GM12864 (cell line): ENCODE data around the gene SUCLA2.

Experiments used
- DNase-seq: peaks from one replicate; pipeline ENCODE4 v3.0.0-alpha.2; 2011; ENCODE audit warnings: low read depth
- H3K4me3 ChIP-seq: 2 replicates; pipeline ENCODE4 v1.5.1; 2011; ENCODE audit warnings: mild to moderate bottlenecking, low read depth, low read length, control low read depth
- TF ChIP-seq, protein P1 (sequence below): IDR thresholded peaks from 2 replicates; pipeline ENCODE4 v1.5.1; 2011; ENCODE audit warnings: low read depth, mild to moderate bottlenecking, moderate library complexity, low read length, control low read depth, inconsistent platforms; ENCODE audit errors: missing control alignments

The SUCLA2 gene

DNA sequence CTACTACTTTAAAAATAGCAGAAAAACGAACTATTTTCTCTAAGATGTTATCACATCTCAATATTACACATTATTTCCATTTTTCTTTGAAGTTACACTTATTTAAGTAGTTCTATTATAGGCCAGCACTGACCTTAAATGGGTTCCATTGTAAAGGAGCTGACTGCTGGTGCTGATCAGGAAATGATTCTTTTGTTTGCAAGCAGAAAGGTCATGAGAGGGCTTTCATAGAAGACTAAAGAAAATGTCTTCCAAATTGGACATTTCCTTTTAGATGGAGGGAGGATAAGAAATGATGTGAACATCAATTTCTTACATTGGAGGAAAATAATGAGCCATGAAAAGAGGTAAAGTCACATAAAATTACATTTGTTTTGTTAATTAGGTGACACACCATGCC is 96.2 kb downstream of the SUCLA2 start:
- no peak overlapping the region for H3K4me3 ChIP-seq
- no peak for DNase-seq
- TF ChIP-seq, protein P1, sequence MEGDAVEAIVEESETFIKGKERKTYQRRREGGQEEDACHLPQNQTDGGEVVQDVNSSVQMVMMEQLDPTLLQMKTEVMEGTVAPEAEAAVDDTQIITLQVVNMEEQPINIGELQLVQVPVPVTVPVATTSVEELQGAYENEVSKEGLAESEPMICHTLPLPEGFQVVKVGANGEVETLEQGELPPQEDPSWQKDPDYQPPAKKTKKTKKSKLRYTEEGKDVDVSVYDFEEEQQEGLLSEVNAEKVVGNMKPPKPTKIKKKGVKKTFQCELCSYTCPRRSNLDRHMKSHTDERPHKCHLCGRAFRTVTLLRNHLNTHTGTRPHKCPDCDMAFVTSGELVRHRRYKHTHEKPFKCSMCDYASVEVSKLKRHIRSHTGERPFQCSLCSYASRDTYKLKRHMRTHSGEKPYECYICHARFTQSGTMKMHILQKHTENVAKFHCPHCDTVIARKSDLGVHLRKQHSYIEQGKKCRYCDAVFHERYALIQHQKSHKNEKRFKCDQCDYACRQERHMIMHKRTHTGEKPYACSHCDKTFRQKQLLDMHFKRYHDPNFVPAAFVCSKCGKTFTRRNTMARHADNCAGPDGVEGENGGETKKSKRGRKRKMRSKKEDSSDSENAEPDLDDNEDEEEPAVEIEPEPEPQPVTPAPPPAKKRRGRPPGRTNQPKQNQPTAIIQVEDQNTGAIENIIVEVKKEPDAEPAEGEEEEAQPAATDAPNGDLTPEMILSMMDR, result no peak

DNA sequence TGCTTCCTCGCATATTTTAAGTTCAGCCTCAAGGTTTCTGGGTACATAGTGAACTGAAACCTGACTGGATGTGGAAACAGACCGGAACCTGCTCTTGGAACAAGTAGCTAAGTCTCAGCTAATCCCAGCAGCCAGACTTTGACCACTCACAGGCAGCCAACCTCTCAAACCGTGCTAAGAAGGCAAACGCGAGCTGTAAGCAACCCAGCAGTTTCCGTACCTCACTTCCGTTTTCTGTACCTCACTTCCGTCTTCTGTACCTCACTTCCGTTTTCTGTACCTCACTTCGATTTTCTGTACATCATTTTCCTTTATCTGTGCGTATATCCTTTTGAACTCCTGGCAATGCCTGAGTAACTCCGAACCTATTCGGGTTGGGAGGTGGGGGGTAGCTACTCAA is 96.8 kb downstream of the SUCLA2 start:
- no peak for DNase-seq
- TF ChIP-seq, protein P1, result no peak
- H3K4me3 ChIP-seq, result no peak overlapping the region

DNA sequence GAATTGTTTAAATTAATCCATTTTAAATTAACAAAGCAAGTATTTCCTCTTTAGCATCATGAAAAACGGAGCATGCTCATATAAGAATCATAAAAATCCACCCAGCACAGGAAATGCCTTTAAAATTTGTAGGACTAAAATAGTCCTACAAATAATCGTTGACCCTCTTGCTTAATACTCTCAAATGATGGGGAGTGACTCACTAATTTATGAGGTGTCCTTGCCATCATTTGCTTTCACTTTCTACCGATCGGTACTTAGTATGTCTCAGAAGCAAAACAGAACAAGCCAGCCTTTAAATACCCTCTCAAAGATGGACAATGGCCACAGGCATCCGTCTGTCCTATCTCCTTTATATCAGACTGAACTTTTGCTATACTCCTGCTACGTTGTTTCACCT is 97.2 kb downstream of the SUCLA2 start:
- DNase-seq, result no peak
- TF ChIP-seq, protein P1, result no peak
- H3K4me3 ChIP-seq, result no peak overlapping the region

DNA sequence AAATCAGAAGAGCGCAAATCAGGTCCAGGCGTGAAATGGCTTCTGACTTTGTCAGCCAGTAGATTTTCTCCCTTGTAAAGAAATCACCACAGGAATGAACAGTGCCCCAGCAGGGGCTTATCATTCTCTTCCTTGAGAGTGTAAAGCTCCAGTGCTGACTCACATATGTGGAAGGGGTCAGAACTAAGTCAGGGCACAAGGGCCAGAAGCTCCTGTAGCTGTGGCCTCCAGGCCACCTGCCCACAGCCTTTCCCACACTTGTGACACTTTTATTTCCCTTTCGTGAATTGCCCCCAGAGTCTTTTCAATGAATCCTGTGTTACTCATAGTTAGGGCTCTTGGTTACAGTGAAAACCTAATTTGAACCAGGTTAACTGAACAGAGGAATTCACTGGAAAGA is 99.6 kb downstream of the SUCLA2 start:
- H3K4me3 ChIP-seq, result no peak overlapping the region
- TF ChIP-seq, protein P1, result no peak
- no peak for DNase-seq

DNA sequence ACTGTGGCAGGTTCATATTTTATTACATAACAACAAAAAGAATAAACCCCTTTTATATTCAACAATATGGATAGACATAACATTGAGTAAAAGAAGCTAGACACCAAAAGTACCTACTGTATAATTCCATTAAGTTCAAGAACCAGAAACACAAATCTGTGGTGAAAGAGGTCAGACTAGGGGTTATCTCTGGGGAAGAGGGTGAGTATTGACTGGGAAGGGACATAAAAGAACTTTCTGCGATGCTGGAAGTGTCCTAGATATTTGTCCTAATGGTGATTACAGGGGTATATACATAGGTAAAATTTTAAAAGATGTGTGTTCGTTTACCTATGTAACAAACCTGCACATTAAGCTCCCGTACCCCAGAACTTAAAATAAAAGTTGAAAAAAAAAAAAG is 103.0 kb downstream of the SUCLA2 start:
- TF ChIP-seq, protein P1, result no peak
- H3K4me3 ChIP-seq, result no peak overlapping the region
- no peak for DNase-seq

DNA sequence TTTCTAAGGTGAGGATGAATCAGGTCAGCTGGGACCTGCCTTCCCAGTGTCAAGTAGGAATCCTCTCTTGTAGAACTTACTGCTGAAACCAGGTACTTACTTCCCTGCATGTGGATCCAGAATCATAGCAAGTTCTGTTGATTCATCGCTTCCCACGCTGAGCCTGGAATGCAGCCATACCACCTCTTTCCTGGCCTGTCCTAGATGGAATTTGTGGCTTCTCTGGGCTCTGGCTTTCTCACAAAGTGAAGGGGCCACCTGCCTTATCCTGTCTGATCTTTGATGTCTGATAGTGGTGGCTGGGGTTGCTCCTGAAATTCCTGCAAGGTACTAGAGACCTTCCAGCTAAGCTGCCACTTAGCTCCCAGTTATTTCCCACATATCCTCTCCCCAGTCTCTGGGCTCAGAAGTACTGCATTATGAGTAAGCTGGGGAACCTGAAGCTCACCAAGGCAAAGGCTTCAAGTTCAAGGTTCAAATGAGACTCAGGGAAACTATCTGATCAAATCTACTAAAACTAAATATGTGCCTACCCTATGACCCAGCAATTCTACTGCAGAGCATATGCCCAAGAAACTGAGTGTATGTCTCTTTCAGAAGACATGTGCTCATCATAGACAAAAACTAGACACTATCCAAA is 103.5 kb downstream of the SUCLA2 start:
- DNase-seq, result no peak

DNA sequence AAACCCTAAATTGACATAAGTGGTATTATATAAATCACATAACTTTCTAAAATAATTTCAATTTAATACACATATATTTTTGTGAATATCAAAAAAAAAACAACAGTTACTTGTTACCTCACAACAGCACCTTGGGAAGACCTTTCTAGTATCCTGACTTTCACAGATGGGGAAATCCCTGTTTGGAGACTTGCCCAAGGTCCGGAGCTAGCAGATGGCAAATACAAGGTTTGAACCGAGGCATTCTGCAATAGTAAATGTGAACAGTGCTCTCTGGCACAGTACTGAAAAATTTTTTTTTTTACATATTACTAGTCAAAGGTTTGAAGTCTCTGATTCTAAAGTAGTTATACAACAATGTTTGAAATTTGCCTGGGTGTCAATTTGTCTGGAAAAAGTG is 104.5 kb downstream of the SUCLA2 start:
- TF ChIP-seq, protein P1, result no peak
- no peak overlapping the region for H3K4me3 ChIP-seq
- DNase-seq, result no peak

More for the DNA sequence above, 103.5 kb downstream of the SUCLA2 start:
- H3K4me3 ChIP-seq, result no peak overlapping the region
- TF ChIP-seq, protein P1, result no peak
